ENCODE data around the gene SFMBT2. TPM values are rescaled to one million over a fixed set of nuclear protein-coding genes. Genes with fewer than 3 reads are reported as not detected.

SFMBT2 gene
- total RNA-seq, 2 experiments from 2014 or later: 7.9 to 8.3 TPM

- H3K9me3 ChIP-seq (ENCODE audit: low read length): no peaks in the 10 kb centered on the region
- H3K4me2 ChIP-seq (ENCODE audit: low read length): no peak overlapping the region
- no peak overlapping the region for H3K27ac ChIP-seq (ENCODE audit: low read depth, low read length, poor library complexity, severe bottlenecking)
- ChIA-PET POLR2A (no interaction called here), CTCF (ENCODE audit: unreplicated experiment) (no interaction called here)
- H3K36me3 ChIP-seq (ENCODE audit: insufficient read depth, low read length): peaks cover 6% of the 10 kb centered on the region; the same call in 1 of the 2 replicates
- TF ChIP-seq EZH2phosphoT487 (IDR thresholded peaks at IDR 0.05; ENCODE audit: borderline replicate concordance, low read depth, low read length): no peak
- TF ChIP-seq CTCF (conservative IDR thresholded peaks at IDR 0.05; ENCODE audit: low read length): no peak
- H3K4me1 ChIP-seq (ENCODE audit: insufficient read depth, low read length, poor library complexity, severe bottlenecking): no peaks in the 10 kb centered on the region
- H4K20me1 ChIP-seq (ENCODE audit: insufficient read depth, low read length): no peaks in the 10 kb centered on the region
- H3K79me2 ChIP-seq (ENCODE audit: insufficient read depth, low read depth, low read length): no peaks in the 10 kb centered on the region
- no peak for DNase-seq (ENCODE audit: low spot score)
- H3K9me2 ChIP-seq (ENCODE audit: insufficient read depth, low read length): no peaks in the 10 kb centered on the region
- no peak overlapping the region for H3K4me3 ChIP-seq (ENCODE audit: low read depth, low read length, poor library complexity, severe bottlenecking)
- BruUV-seq (replicated peaks): no TSS peak
- no peak overlapping the region for H2AFZ ChIP-seq (ENCODE audit: low read length)
- intact Hi-C loops (cut with micrococcal nuclease; ENCODE audit: unreplicated experiment): no loop called here
Measured at GRCh38 chr10:7206412-7207100, 204.3 kb downstream of the SFMBT2 start.

GRCh38 chr10:7205656-7206055, 205.2 kb downstream of the SFMBT2 start:
- H2AFZ ChIP-seq (ENCODE audit: low read length): no peak overlapping the region
- H3K9me2 ChIP-seq (ENCODE audit: insufficient read depth, low read length): no peaks in the 10 kb centered on the region
- BruUV-seq (replicated peaks): no TSS peak
- peaks cover 6% of the 10 kb centered on the region; the same call in 1 of the 2 replicates for H3K36me3 ChIP-seq (ENCODE audit: insufficient read depth, low read length)
- H3K9me3 ChIP-seq (ENCODE audit: low read length): no peaks in the 10 kb centered on the region
- no peaks in the 10 kb centered on the region for H3K4me1 ChIP-seq (ENCODE audit: insufficient read depth, low read length, poor library complexity, severe bottlenecking)
- CTCF ChIA-PET (ENCODE audit: unreplicated experiment): no interaction called here
- no peak overlapping the region for H3K4me3 ChIP-seq (ENCODE audit: low read depth, low read length, poor library complexity, severe bottlenecking)
- no peak overlapping the region for H3K4me2 ChIP-seq (ENCODE audit: low read length)
- DNase-seq (ENCODE audit: low spot score): no peak
- POLR2A ChIA-PET: no interaction called here
- intact Hi-C loops (cut with micrococcal nuclease; ENCODE audit: unreplicated experiment): no loop called here
- H3K27ac ChIP-seq (ENCODE audit: low read depth, low read length, poor library complexity, severe bottlenecking): no peak overlapping the region
- no peak for TF ChIP-seq EZH2phosphoT487 (IDR thresholded peaks at IDR 0.05; ENCODE audit: borderline replicate concordance, low read depth, low read length)
- no peaks in the 10 kb centered on the region for H3K79me2 ChIP-seq (ENCODE audit: insufficient read depth, low read depth, low read length)
- H4K20me1 ChIP-seq (ENCODE audit: insufficient read depth, low read length): no peaks in the 10 kb centered on the region

- H2AFZ ChIP-seq (ENCODE audit: low read length): no peak overlapping the region
- intact Hi-C loops (cut with micrococcal nuclease; ENCODE audit: unreplicated experiment): no loop called here
- H3K27ac ChIP-seq (ENCODE audit: low read depth, low read length, poor library complexity, severe bottlenecking): no peak overlapping the region
- ChIA-PET CTCF (ENCODE audit: unreplicated experiment) (no interaction called here), POLR2A (interaction anchor here (0.6 kb wide), 1 partner anchor 68 kb away, joined by 3 read pairs; no protein-coding TSS in a partner anchor)
- no peak overlapping the region for H3K4me3 ChIP-seq (ENCODE audit: low read depth, low read length, poor library complexity, severe bottlenecking)
- H3K9me2 ChIP-seq (ENCODE audit: insufficient read depth, low read length): no peaks in the 10 kb centered on the region
- DNase-seq (ENCODE audit: low spot score): no peak
- H3K4me1 ChIP-seq (ENCODE audit: insufficient read depth, low read length, poor library complexity, severe bottlenecking): no peaks in the 10 kb centered on the region
- no peaks in the 10 kb centered on the region for H4K20me1 ChIP-seq (ENCODE audit: insufficient read depth, low read length)
- BruUV-seq (replicated peaks): no TSS peak
- peaks cover 20% of the 10 kb centered on the region for H3K36me3 ChIP-seq (ENCODE audit: insufficient read depth, low read length)
- TF ChIP-seq CTCF (conservative IDR thresholded peaks at IDR 0.05; ENCODE audit: low read length) (no peak), EZH2phosphoT487 (IDR thresholded peaks at IDR 0.05; ENCODE audit: borderline replicate concordance, low read depth, low read length) (no peak)
- no peak overlapping the region for H3K4me2 ChIP-seq (ENCODE audit: low read length)
- H3K79me2 ChIP-seq (ENCODE audit: insufficient read depth, low read depth, low read length): no peaks in the 10 kb centered on the region
- no peaks in the 10 kb centered on the region for H3K9me3 ChIP-seq (ENCODE audit: low read length)
Measured at GRCh38 chr10:7202793-7203355, 208.0 kb downstream of the SFMBT2 start.

All from OCI-LY7 (cell line).